ENCODE results near the gene ADAMTS10. TPM values are rescaled to one million over a fixed set of nuclear protein-coding genes. Genes with fewer than 3 reads are reported as not detected.
"Not testable (repeated sequence)": the region's sequence is repeated elsewhere in the genome, so short reads cannot be mapped to it uniquely, and the experiment has no call there.

Gene ADAMTS10
- total and polyA plus RNA-seq, 3 experiments from 2014 or later: 1.3 to 16.2 (median 13.2) TPM

- Histone ChIP-seq H3K27ac (ENCODE audit: low read depth, low read length) (peak overlapping the region; percentile 63), H3K27me3 (ENCODE audit: insufficient read depth, low read length, poor library complexity, severe bottlenecking) (no peaks in the 10 kb centered on the region), H3K4me3 (ENCODE audit: low read length) (peak overlapping the region; percentile 59), H3K36me3 (ENCODE audit: insufficient read depth, low read length) (no peaks in the 10 kb centered on the region), H3K9me3 (ENCODE audit: low read length) (no peaks in the 10 kb centered on the region), H3K4me1 (ENCODE audit: insufficient read depth, low read length) (peaks cover 81% of the 10 kb centered on the region)
- H3K4me3 Mint-ChIP-seq: peak overlapping the region; percentile 77 to 100 (median 97)
- peaks cover 0 to 3% of the 10 kb centered on the region in 2 donors for H3K27me3 Mint-ChIP-seq
- peaks cover 19 to 37% (median 23%) of the 10 kb centered on the region in 3 donors for H3K36me3 Mint-ChIP-seq
- peaks cover 73 to 90% (median 78%) of the 10 kb centered on the region in 3 donors for H3K4me1 Mint-ChIP-seq
- peak overlapping the region; percentile 74 to 99 (median 94) for H3K27ac Mint-ChIP-seq
- no peaks in the 10 kb centered on the region for H3K9me3 Mint-ChIP-seq
- ChIA-PET CTCF (interaction anchor here (0.9 to 11.3 kb wide), 8 partner anchors 10 to 156 kb away, joined by 3 to 191 read pairs (median 4); partner anchors contain the start of genes MARCHF2, MYO1F and ZNF414), POLR2A (interaction anchor here (0.6 to 1.7 kb wide), 11 partner anchors 8 to 179 kb away, joined by 3 to 14 read pairs (median 8); partner anchors contain the start of genes MYO1F, RAB11B and ZNF414)
- peak; percentile 44 to 92 (median 74) for DNase-seq
Observed at GRCh38 chr19:8569066-8569771, 41.3 kb downstream of the ADAMTS10 start.

- Mint-ChIP-seq H3K27me3 (no peaks in the 10 kb centered on the region), H3K4me1 (peaks cover 65 to 89% (median 73%) of the 10 kb centered on the region in 3 donors), H3K9me3 (no peaks in the 10 kb centered on the region), H3K4me3 (peak overlapping the region; percentile 25 to 100 (median 97)), H3K36me3 (peaks cover 11 to 32% (median 13%) of the 10 kb centered on the region in 3 donors), H3K27ac (peak overlapping the region; percentile 67 to 99 (median 94))
- no peaks in the 10 kb centered on the region for H3K27me3 ChIP-seq (ENCODE audit: insufficient read depth, low read length, poor library complexity, severe bottlenecking)
- no peak overlapping the region for H3K27ac ChIP-seq (ENCODE audit: low read depth, low read length)
- POLR2A ChIA-PET: interaction anchor here (0.7 kb wide), 1 partner anchor 37 kb away, joined by 6 read pairs; no protein-coding TSS in a partner anchor
- CTCF ChIA-PET: interaction anchor here (2.0 to 11.3 kb wide), 2 partner anchors 12 to 22 kb away, joined by 8 to 191 read pairs; partner anchors contain the start of gene MYO1F
- H3K4me1 ChIP-seq (ENCODE audit: insufficient read depth, low read length): peaks cover 68% of the 10 kb centered on the region
- no peaks in the 10 kb centered on the region for H3K36me3 ChIP-seq (ENCODE audit: insufficient read depth, low read length)
- DNase-seq: no peak
- H3K9me3 ChIP-seq (ENCODE audit: low read length): no peaks in the 10 kb centered on the region
- H3K4me3 ChIP-seq (ENCODE audit: low read length): no peak overlapping the region
Observed at GRCh38 chr19:8567522-8568172, 42.9 kb downstream of the ADAMTS10 start.

GRCh38 chr19:8566855-8567254 is 43.7 kb downstream of the ADAMTS10 start:
- DNase-seq: no peak
- ChIA-PET POLR2A (interaction anchor here (0.6 to 0.7 kb wide), 2 partner anchors 36 to 373 kb away, joined by 4 to 6 read pairs; no protein-coding TSS in a partner anchor), CTCF (interaction anchor here (11.3 kb wide), 1 partner anchor 12 kb away, joined by 191 read pairs; the partner anchor contains the start of gene MYO1F)
- no peaks in the 10 kb centered on the region for H3K9me3 Mint-ChIP-seq
- no peak overlapping the region for H3K4me3 ChIP-seq (ENCODE audit: low read length)
- H3K4me1 ChIP-seq (ENCODE audit: insufficient read depth, low read length): peaks cover 60% of the 10 kb centered on the region
- H3K36me3 ChIP-seq (ENCODE audit: insufficient read depth, low read length): no peaks in the 10 kb centered on the region
- H3K27me3 ChIP-seq (ENCODE audit: insufficient read depth, low read length, poor library complexity, severe bottlenecking): no peaks in the 10 kb centered on the region
- H3K27me3 Mint-ChIP-seq: no peaks in the 10 kb centered on the region
- H3K4me3 Mint-ChIP-seq: peak overlapping the region in 6 of 7 donors; percentile 28 to 100 (median 90)
- H3K9me3 ChIP-seq (ENCODE audit: low read length): no peaks in the 10 kb centered on the region
- H3K36me3 Mint-ChIP-seq: peaks cover 10 to 33% (median 13%) of the 10 kb centered on the region in 3 donors
- peak overlapping the region in 7 of 8 donors; percentile 23 to 95 (median 85) for H3K27ac Mint-ChIP-seq
- peaks cover 64 to 85% (median 71%) of the 10 kb centered on the region in 3 donors for H3K4me1 Mint-ChIP-seq
- H3K27ac ChIP-seq (ENCODE audit: low read depth, low read length): no peak overlapping the region

GRCh38 chr19:8564866-8565265 is 45.6 kb downstream of the ADAMTS10 start:
- not testable (repeated sequence) for H3K27ac ChIP-seq (ENCODE audit: low read depth, low read length); H3K9me3 ChIP-seq (ENCODE audit: low read length); H3K27me3 ChIP-seq (ENCODE audit: insufficient read depth, low read length, poor library complexity, severe bottlenecking); H3K4me3 ChIP-seq (ENCODE audit: low read length); H3K36me3 ChIP-seq (ENCODE audit: insufficient read depth, low read length); H3K27me3 Mint-ChIP-seq; DNase-seq; H3K9me3 Mint-ChIP-seq
- peaks cover 56 to 79% (median 77%) of the 10 kb centered on the region in 3 donors for H3K4me1 Mint-ChIP-seq
- H3K36me3 Mint-ChIP-seq: peaks cover 8 to 33% (median 9%) of the 10 kb centered on the region in 3 donors
- CTCF ChIA-PET: interaction anchor here (11.3 kb wide), 1 partner anchor 14 kb away, joined by 191 read pairs; the partner anchor contains the start of gene MYO1F
- H3K27ac Mint-ChIP-seq: peak overlapping the region; percentile 77 to 96 (median 88)
- POLR2A ChIA-PET: interaction anchor here (0.5 to 0.7 kb wide), 2 partner anchors 16 to 115 kb away, joined by 3 to 9 read pairs; no protein-coding TSS in a partner anchor
- peak overlapping the region; percentile 37 to 79 (median 61) for H3K4me3 Mint-ChIP-seq
- H3K4me1 ChIP-seq (ENCODE audit: insufficient read depth, low read length): peaks cover 46% of the 10 kb centered on the region

GRCh38 chr19:8561075-8561764 is 49.3 kb downstream of the ADAMTS10 start:
- Histone ChIP-seq H3K9me3 (ENCODE audit: low read length) (no peaks in the 10 kb centered on the region), H3K36me3 (ENCODE audit: insufficient read depth, low read length) (no peaks in the 10 kb centered on the region), H3K4me3 (ENCODE audit: low read length) (no peak overlapping the region), H3K27me3 (ENCODE audit: insufficient read depth, low read length, poor library complexity, severe bottlenecking) (no peaks in the 10 kb centered on the region), H3K4me1 (ENCODE audit: insufficient read depth, low read length) (peaks cover 30% of the 10 kb centered on the region), H3K27ac (ENCODE audit: low read depth, low read length) (no peak overlapping the region)
- ChIA-PET POLR2A (no interaction called here), CTCF (interaction anchor here (5.0 kb wide), 1 partner anchor 19 kb away, joined by 43 read pairs; no protein-coding TSS in a partner anchor)
- H3K27ac Mint-ChIP-seq: peak overlapping the region in 7 of 8 donors; percentile 57 to 93 (median 79)
- peaks cover 56 to 76% (median 70%) of the 10 kb centered on the region in 3 donors for H3K4me1 Mint-ChIP-seq
- H3K27me3 Mint-ChIP-seq: no peaks in the 10 kb centered on the region
- no peak for DNase-seq
- H3K4me3 Mint-ChIP-seq: peak overlapping the region in 2 of 7 donors; percentile 38 to 39
- peaks cover 0 to 41% (median 8%) of the 10 kb centered on the region in 3 donors for H3K36me3 Mint-ChIP-seq
- H3K9me3 Mint-ChIP-seq: no peaks in the 10 kb centered on the region

- DNase-seq: no peak
- POLR2A ChIA-PET: interaction anchor here (1.0 to 1.7 kb wide), 4 partner anchors 11 to 44 kb away, joined by 3 to 8 read pairs (median 4); partner anchors contain the start of genes MYO1F and ZNF414
- H3K27ac ChIP-seq (ENCODE audit: low read depth, low read length): no peak overlapping the region
- peaks cover 5% of the 10 kb centered on the region for H3K36me3 ChIP-seq (ENCODE audit: insufficient read depth, low read length)
- no peaks in the 10 kb centered on the region for H3K9me3 Mint-ChIP-seq
- no peaks in the 10 kb centered on the region for H3K27me3 ChIP-seq (ENCODE audit: insufficient read depth, low read length, poor library complexity, severe bottlenecking)
- no peaks in the 10 kb centered on the region for H3K9me3 ChIP-seq (ENCODE audit: low read length)
- H3K27ac Mint-ChIP-seq: peak overlapping the region; percentile 71 to 94 (median 90)
- H3K4me3 ChIP-seq (ENCODE audit: low read length): no peak overlapping the region
- H3K27me3 Mint-ChIP-seq: peaks cover 0 to 2% of the 10 kb centered on the region in 2 donors
- H3K4me1 ChIP-seq (ENCODE audit: insufficient read depth, low read length): peaks cover 19% of the 10 kb centered on the region
- H3K4me1 Mint-ChIP-seq: peaks cover 41 to 61% (median 48%) of the 10 kb centered on the region in 3 donors
- H3K4me3 Mint-ChIP-seq: peak overlapping the region in 5 of 7 donors; percentile 8 to 60 (median 39)
- H3K36me3 Mint-ChIP-seq: peaks cover 0 to 52% (median 8%) of the 10 kb centered on the region in 3 donors
- CTCF ChIA-PET: interaction anchor here (1.1 to 5.0 kb wide), 2 partner anchors 18 to 22 kb away, joined by 4 to 43 read pairs; no protein-coding TSS in a partner anchor
Observed at GRCh38 chr19:8558325-8558724, 52.2 kb downstream of the ADAMTS10 start.

GRCh38 chr19:8557642-8558238 is 52.8 kb downstream of the ADAMTS10 start:
- H3K36me3 ChIP-seq (ENCODE audit: insufficient read depth, low read length): peaks cover 9% of the 10 kb centered on the region
- peaks cover 4 to 56% (median 12%) of the 10 kb centered on the region in 3 donors for H3K36me3 Mint-ChIP-seq
- no peaks in the 10 kb centered on the region for H3K9me3 ChIP-seq (ENCODE audit: low read length)
- DNase-seq: no peak
- H3K4me1 ChIP-seq (ENCODE audit: insufficient read depth, low read length): peaks cover 19% of the 10 kb centered on the region
- no peak overlapping the region for H3K27ac ChIP-seq (ENCODE audit: low read depth, low read length)
- no peaks in the 10 kb centered on the region for H3K9me3 Mint-ChIP-seq
- H3K27me3 ChIP-seq (ENCODE audit: insufficient read depth, low read length, poor library complexity, severe bottlenecking): no peaks in the 10 kb centered on the region
- ChIA-PET POLR2A (interaction anchor here (1.7 kb wide), 2 partner anchors 11 to 22 kb away, joined by 3 to 8 read pairs; no protein-coding TSS in a partner anchor), CTCF (interaction anchor here (0.9 to 5.0 kb wide), 5 partner anchors 18 to 84 kb away, joined by 3 to 43 read pairs (median 4); partner anchors contain the start of genes MYO1F and ZNF414)
- H3K27ac Mint-ChIP-seq: peak overlapping the region; percentile 75 to 94 (median 90)
- H3K4me3 ChIP-seq (ENCODE audit: low read length): no peak overlapping the region
- peaks cover 0 to 2% of the 10 kb centered on the region in 2 donors for H3K27me3 Mint-ChIP-seq
- H3K4me1 Mint-ChIP-seq: peaks cover 39 to 60% (median 49%) of the 10 kb centered on the region in 3 donors
- H3K4me3 Mint-ChIP-seq: peak overlapping the region in 3 of 7 donors; percentile 6 to 42 (median 26)

Data from CD8-positive, alpha-beta memory T cell (primary cell).